Gastrocnemius medialis (tissue), 4 donors: ENCODE data around the gene AFAP1L2. TPM values are rescaled to one million over a fixed set of nuclear protein-coding genes. Genes with fewer than 3 reads are reported as not detected.

Experiments used
- ATAC-seq, 2 donors: fragments of 150-250 bp; one replicate each; pipeline ENCODE4 v1.9.1; 2016
- DNase-seq, 2 donors: peaks; one replicate each; pipeline ENCODE4 v3.0.0-alpha.2; 2019
- H3K27ac ChIP-seq, 4 donors: fragments of 200-600 bp; sonication (generic); 1 replicate in 1 of 4; 2 replicates in 3 of 4; pipeline ENCODE4 v1.5.1; 2016 to 2018; ENCODE audit warnings: mild to moderate bottlenecking in 2 of 4, moderate library complexity in 1 of 4
- H3K27me3 ChIP-seq, 3 donors: fragments of 200-600 bp; sonication (generic) in 2 of 3; 1 replicate in 1 of 3; 2 replicates in 2 of 3; pipeline versions ENCODE4 v1.5.1 to v1.6.0; 2016 to 2019; ENCODE audit warnings: mild to moderate bottlenecking in 1 of 3, moderate library complexity in 1 of 3
- H3K36me3 ChIP-seq, 2 donors: fragments of 200-600 bp; sonication (generic) in 1 of 2; one replicate each; pipeline ENCODE4 v1.5.1; 2017 to 2018
- H3K4me1 ChIP-seq, 2 donors: fragments of 200-600 bp; sonication (generic) in 1 of 2; one replicate each; pipeline ENCODE4 v1.5.1; 2016 to 2017; ENCODE audit warnings: mild to moderate bottlenecking in 2 of 2
- H3K4me3 ChIP-seq, 4 donors: fragments of 200-600 bp; sonication (generic) in 3 of 4; 1 replicate in 1 of 4; 2 replicates in 3 of 4; pipeline ENCODE4 v1.5.1; 2016 to 2019; ENCODE audit warnings: mild to moderate bottlenecking in 2 of 4
- H3K9me3 ChIP-seq, 3 donors: fragments of 200-600 bp; sonication (generic) in 2 of 3; 1 replicate in 1 of 3; 2 replicates in 2 of 3; pipeline ENCODE4 v1.5.1; 2016 to 2019
- POLR2A ChIP-seq, 2 donors: fragments of 450-650 bp; IDR thresholded peaks; one replicate each; pipeline ENCODE4 v1.6.1; 2017; ENCODE audit warnings: antibody characterized with exemption in 2 of 2, mild to moderate bottlenecking in 2 of 2, moderate library complexity in 2 of 2
- in situ Hi-C, 4 donors: fragments of 200-750 bp; cut with MboI; loops; one replicate each; pipeline versions ENCODE4 v1.15.0 to v1.8.0; 2017; ENCODE audit warnings: low sequenced_read_pairs in 4 of 4
- intact Hi-C: fragments of 100-400 bp; cut with DNase I; formaldehyde crosslinking; loops from one replicate; pipeline ENCODE4 v1.15.1; 2023; ENCODE audit warnings: low total_unique reads
- total RNA-seq, 4 donors: library from RNA; depleted of rRNA; stranded (reverse); fragments of >200 nt; gene quantifications; one replicate each; pipeline versions ENCODE4 v1.1.0 to v1.2.3, GENCODE V29; 2016
- TF ChIP-seq, protein P1 (sequence below), 5 experiments: fragments of 450-650 bp in 3 of 5; fragments of 200-600 bp in 2 of 5; sonication (generic) in 2 of 5; IDR thresholded peaks in 4 of 5; conservative IDR thresholded peaks in 1 of 5; 1 replicate in 4 of 5; 2 replicates in 1 of 5; pipeline ENCODE4 v1.5.1; 2016 to 2019; ENCODE audit warnings: antibody characterized with exemption in 5 of 5, mild to moderate bottlenecking in 3 of 5, moderate library complexity in 3 of 5

The AFAP1L2 gene
- total RNA-seq, 4 donors from 2014 or later = 1.3 to 3.5 (median 2.1) TPM

DNA sequence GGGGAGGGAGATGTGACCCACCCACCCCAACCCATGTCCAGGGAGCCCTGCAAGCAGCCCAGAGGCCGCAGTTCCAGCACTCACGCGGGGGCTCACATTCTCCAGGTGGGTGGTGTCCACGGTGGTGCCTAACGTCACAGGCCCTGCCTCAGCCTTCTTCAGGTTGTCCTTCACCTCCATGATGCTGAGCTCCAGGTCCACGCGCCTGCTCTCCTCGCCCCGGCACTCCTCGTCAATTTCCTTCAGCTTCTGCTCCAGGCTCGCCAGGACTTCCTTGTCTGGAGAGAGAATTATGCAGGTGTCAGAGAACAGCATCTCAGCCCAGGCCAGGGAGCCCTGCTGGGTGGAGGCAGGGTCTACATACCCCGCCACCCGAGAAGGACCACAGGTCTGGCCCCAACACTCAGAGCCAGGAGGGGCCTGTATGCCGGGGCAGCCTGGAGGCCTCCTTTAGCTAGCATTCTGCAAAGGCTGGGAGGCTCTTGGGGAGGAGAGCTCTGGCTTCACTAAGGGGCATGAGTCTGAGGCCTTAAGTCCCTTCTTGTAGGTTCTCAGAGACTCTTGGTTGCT is 107.1 kb downstream of the AFAP1L2 start:
- H3K36me3 ChIP-seq = peaks cover 0 to 15% of the 10 kb centered on the region in 2 donors
- ATAC-seq (no peak), DNase-seq (no peak)
- no peaks in the 10 kb centered on the region for H3K4me1 ChIP-seq
- intact Hi-C loops (no loop called here), in situ Hi-C loops (no loop called here)
- H3K9me3 ChIP-seq = peaks cover 0 to 7% (median 0%) of the 10 kb centered on the region in 3 donors
- no peak overlapping the region for H3K4me3 ChIP-seq
- TF ChIP-seq, protein P1, sequence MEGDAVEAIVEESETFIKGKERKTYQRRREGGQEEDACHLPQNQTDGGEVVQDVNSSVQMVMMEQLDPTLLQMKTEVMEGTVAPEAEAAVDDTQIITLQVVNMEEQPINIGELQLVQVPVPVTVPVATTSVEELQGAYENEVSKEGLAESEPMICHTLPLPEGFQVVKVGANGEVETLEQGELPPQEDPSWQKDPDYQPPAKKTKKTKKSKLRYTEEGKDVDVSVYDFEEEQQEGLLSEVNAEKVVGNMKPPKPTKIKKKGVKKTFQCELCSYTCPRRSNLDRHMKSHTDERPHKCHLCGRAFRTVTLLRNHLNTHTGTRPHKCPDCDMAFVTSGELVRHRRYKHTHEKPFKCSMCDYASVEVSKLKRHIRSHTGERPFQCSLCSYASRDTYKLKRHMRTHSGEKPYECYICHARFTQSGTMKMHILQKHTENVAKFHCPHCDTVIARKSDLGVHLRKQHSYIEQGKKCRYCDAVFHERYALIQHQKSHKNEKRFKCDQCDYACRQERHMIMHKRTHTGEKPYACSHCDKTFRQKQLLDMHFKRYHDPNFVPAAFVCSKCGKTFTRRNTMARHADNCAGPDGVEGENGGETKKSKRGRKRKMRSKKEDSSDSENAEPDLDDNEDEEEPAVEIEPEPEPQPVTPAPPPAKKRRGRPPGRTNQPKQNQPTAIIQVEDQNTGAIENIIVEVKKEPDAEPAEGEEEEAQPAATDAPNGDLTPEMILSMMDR (IDR thresholded peaks at IDR 0.05 in 4 of 5, conservative IDR thresholded peaks at IDR 0.05 in 1 of 5) = no peak
- no peak for TF ChIP-seq POLR2A (IDR thresholded peaks at IDR 0.05)
- H3K27me3 ChIP-seq = no peaks in the 10 kb centered on the region
- H3K27ac ChIP-seq = no peak overlapping the region

GRCh38 chr10:114295393-114295792 is 108.9 kb downstream of the AFAP1L2 start:
- no peak for DNase-seq
- Histone ChIP-seq H3K27me3 (no peaks in the 10 kb centered on the region), H3K4me1 (no peaks in the 10 kb centered on the region), H3K4me3 (peak overlapping the region in 1 of 4 donors; percentile 6), H3K27ac (peak overlapping the region in 2 of 4 donors; percentile 25 to 41), H3K36me3 (peaks cover 0 to 15% of the 10 kb centered on the region in 2 donors), H3K9me3 (peaks cover 0 to 7% (median 0%) of the 10 kb centered on the region in 3 donors)
- no peak for TF ChIP-seq POLR2A (IDR thresholded peaks at IDR 0.05)
- TF ChIP-seq, protein P1 (IDR thresholded peaks at IDR 0.05 in 4 of 5, conservative IDR thresholded peaks at IDR 0.05 in 1 of 5) = no peak
- ATAC-seq = no peak
- in situ Hi-C loops = no loop called here
- intact Hi-C loops = no loop called here

- H3K27ac ChIP-seq = peak overlapping the region in 1 of 4 donors; percentile 25
- ATAC-seq (no peak), DNase-seq (no peak)
- intact Hi-C loops (no loop called here), in situ Hi-C loops (no loop called here)
- no peak overlapping the region for H3K4me3 ChIP-seq
- no peaks in the 10 kb centered on the region for H3K27me3 ChIP-seq
- TF ChIP-seq POLR2A (IDR thresholded peaks at IDR 0.05) = no peak
- TF ChIP-seq, protein P1 (IDR thresholded peaks at IDR 0.05 in 4 of 5, conservative IDR thresholded peaks at IDR 0.05 in 1 of 5) = no peak
- H3K4me1 ChIP-seq = no peaks in the 10 kb centered on the region
- H3K36me3 ChIP-seq = peaks cover 0 to 15% of the 10 kb centered on the region in 2 donors
- peaks cover 0 to 7% (median 0%) of the 10 kb centered on the region in 3 donors for H3K9me3 ChIP-seq
These were observed 109.8 kb downstream of the AFAP1L2 start for GRCh38 chr10:114294549-114294948.

DNA sequence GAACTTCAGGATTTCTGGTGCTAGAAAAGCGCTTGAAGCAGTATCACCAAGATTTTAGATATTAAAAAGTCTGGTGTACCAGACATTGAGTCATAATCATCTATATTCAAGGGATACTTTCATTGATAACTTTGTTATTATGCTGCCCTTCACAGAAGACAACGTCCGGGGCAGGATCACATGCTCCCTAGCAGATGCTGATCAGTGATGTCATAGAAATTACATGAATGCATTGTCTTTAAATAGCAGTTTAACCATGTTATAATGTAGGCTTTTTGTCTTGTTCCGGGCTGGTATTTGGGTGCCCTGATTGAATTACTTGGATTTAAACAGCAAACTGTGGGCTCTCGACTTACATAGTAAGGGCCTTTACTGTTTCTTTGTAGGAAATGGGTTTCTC is 111.2 kb downstream of the AFAP1L2 start:
- intact Hi-C loops (no loop called here), in situ Hi-C loops (no loop called here)
- Histone ChIP-seq H3K27ac (no peak overlapping the region), H3K36me3 (peaks cover 0 to 15% of the 10 kb centered on the region in 2 donors), H3K27me3 (no peaks in the 10 kb centered on the region), H3K4me1 (no peaks in the 10 kb centered on the region), H3K9me3 (peaks cover 0 to 7% (median 0%) of the 10 kb centered on the region in 3 donors), H3K4me3 (no peak overlapping the region)
- no peak for DNase-seq
- no peak for TF ChIP-seq POLR2A (IDR thresholded peaks at IDR 0.05)
- TF ChIP-seq, protein P1 (IDR thresholded peaks at IDR 0.05 in 4 of 5, conservative IDR thresholded peaks at IDR 0.05 in 1 of 5) = no peak
- ATAC-seq = no peak

DNA sequence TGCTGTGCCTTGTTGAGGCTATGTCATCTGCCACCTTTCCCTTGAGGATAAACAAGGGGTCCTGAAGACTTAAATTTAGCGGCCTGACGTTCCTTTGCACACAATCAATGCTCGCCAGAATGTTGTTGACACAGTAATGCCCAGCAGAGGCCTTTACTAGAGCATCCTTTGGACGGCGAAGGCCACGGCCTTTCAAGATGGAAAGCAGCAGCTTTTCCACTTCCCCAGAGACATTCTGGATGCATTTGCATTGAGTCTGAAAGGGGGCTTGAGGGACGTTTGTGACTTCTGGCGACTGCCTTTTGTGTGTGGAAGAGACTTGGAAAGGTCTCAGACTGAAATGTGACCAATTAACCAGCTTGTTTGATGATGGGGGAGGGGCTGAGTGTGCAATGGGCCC is 112.8 kb downstream of the AFAP1L2 start:
- no peaks in the 10 kb centered on the region for H3K4me1 ChIP-seq
- in situ Hi-C loops (no loop called here), intact Hi-C loops (no loop called here)
- DNase-seq (no peak), ATAC-seq (no peak)
- H3K9me3 ChIP-seq = peaks cover 0 to 7% (median 0%) of the 10 kb centered on the region in 3 donors
- H3K4me3 ChIP-seq = no peak overlapping the region
- TF ChIP-seq, protein P1 (IDR thresholded peaks at IDR 0.05 in 4 of 5, conservative IDR thresholded peaks at IDR 0.05 in 1 of 5) = no peak
- TF ChIP-seq POLR2A (IDR thresholded peaks at IDR 0.05) = no peak
- no peaks in the 10 kb centered on the region for H3K27me3 ChIP-seq
- peaks cover 0 to 13% of the 10 kb centered on the region in 2 donors for H3K36me3 ChIP-seq
- H3K27ac ChIP-seq = no peak overlapping the region
